AG04450 (cell line): ENCODE results near the gene TAS2R1. TPM values are rescaled to one million over a fixed set of nuclear protein-coding genes. Genes with fewer than 3 reads are reported as not detected.

ENCODE experiments used
- CTCF ChIA-PET: fragments of 300-600, 350-600 bp; formaldehyde crosslinking; extraction: SDS; loops from one replicate; lab custom pipeline; 2022; ENCODE audit warnings: antibody characterized with exemption, inconsistent platforms; lab: Charles Lee
- POLR2A ChIA-PET: fragments of 350-600 bp; formaldehyde crosslinking; extraction: SDS; loops from one replicate; lab custom pipeline; 2021; ENCODE audit warnings: antibody characterized with exemption, inconsistent platforms; lab: Yijun Ruan, JAX
- DNase-seq: peaks from one replicate; pipeline ENCODE4 v3.0.0-alpha.2; 2011; ENCODE audit warnings: low read depth, low spot score
- H3K27ac ChIP-seq: one replicate; pipeline ENCODE4 v1.5.1; 2012; ENCODE audit warnings: low read depth, low read length, control low read depth
- H3K27me3 ChIP-seq: one replicate; pipeline ENCODE4 v1.6.0; 2012; ENCODE audit warnings: low read length; ENCODE audit not compliant: control insufficient read depth, insufficient read depth
- H3K4me3 ChIP-seq: 2 replicates; pipeline ENCODE4 v1.5.1; 2011; ENCODE audit warnings: mild to moderate bottlenecking, low read depth, low read length, control low read depth
- H3K9me3 ChIP-seq: 2 replicates; pipeline ENCODE4 v1.5.1; 2012; ENCODE audit warnings: low read length; ENCODE audit not compliant: control insufficient read depth, insufficient read depth
- CTCF ChIP-seq: IDR thresholded peaks from 2 replicates; pipeline ENCODE4 v1.5.1; 2011; ENCODE audit warnings: low read depth, low read length, control low read depth, inconsistent platforms
- polyA plus RNA-seq: library from polyadenylated mRNA; depleted of rRNA; stranded (reverse); fragments of >200 nt; gene quantifications from 2 replicates; pipeline ENCODE4 v1.2.3, GENCODE V29; 2011

TAS2R1 gene
- polyA plus RNA-seq, 1 experiment: 0.14 TPM

DNA sequence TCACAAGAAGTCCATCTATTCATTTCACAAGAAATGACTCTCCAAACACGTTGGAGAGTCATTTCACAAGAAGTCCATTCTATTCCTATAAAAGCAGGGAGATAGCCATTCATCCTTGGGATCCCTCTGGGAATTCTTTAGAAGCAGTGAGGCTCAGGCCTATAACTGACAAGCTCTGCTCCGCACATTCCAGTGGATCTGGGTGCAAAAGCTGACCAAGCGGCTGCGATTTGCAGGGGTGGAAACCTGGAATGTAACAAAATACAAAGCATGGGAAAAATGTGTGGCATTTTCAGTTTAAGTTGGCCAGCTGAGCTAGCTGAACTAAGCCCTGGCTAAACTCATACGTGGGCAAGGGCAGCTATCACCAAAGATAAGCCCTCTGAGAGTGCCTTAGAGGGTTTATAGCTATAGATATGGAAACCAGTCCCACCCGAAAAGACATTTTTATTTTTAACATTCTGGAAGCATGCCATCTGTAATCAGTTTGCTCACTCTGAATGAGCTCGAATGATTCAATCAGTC lies 8.7 kb downstream of the TAS2R1 start:
- peak; percentile 13 for DNase-seq
- Histone ChIP-seq H3K9me3 (no peaks in the 10 kb centered on the region), H3K27me3 (no peaks in the 10 kb centered on the region), H3K4me3 (no peak overlapping the region), H3K27ac (no peak overlapping the region)
- no peak for TF ChIP-seq CTCF
- POLR2A ChIA-PET: interaction anchor here (0.8 kb wide), 1 partner anchor 74 kb away, joined by 3 read pairs; no protein-coding TSS in a partner anchor
- CTCF ChIA-PET: interaction anchor here (0.6 to 0.9 kb wide), 2 partner anchors 77 to 641 kb away, joined by 3 read pairs; no protein-coding TSS in a partner anchor

- ChIA-PET CTCF (interaction anchor here (0.7 kb wide), 1 partner anchor 46 kb away, joined by 4 read pairs; no protein-coding TSS in a partner anchor), POLR2A (interaction anchor here (0.6 kb wide), 1 partner anchor 40 kb away, joined by 3 read pairs; no protein-coding TSS in a partner anchor)
- TF ChIP-seq CTCF: no peak
- no peaks in the 10 kb centered on the region for H3K9me3 ChIP-seq
- H3K27ac ChIP-seq: no peak overlapping the region
- no peak overlapping the region for H3K4me3 ChIP-seq
- DNase-seq: no peak
- H3K27me3 ChIP-seq: no peaks in the 10 kb centered on the region
Measured at GRCh38 chr5:9619331-9620092, 10.6 kb downstream of the TAS2R1 start.

DNA sequence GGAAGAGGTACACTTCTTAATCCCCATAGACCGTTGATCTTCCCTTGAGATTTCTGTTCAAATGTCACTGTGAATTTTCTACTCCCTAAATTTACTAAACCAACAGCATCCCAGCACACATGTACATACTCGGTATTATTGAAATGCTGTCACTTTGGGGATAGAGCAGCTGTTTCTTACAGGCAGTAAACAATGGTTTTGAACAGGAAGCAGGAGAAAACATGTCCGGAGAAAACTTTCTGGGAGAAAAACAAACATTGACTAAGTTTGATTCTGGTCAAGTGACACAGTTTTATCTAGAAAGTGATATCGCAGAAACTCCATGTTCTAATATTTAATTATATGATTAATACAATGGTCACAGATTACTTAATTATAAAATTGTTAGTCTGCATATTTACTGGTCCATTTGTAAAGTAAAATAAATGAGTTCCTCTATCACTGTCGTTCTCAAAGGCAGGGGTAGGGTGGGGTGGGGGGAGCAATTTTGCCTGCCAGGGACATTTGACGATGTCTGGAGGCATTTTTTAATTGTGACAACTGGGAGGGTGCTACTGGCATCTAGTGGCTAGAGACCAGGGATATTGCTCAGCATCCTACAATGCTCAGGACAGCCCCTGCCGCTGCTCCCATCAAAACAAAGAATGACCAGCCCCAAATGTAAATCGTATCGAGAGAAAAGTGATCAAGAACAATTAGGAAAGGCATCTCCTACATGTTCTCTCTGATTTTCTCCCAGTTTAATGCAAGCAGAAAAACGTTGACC lies 12.2 kb downstream of the TAS2R1 start:
- no peak for TF ChIP-seq CTCF
- CTCF ChIA-PET: interaction anchor here (0.5 kb wide), 1 partner anchor 321 kb away, joined by 4 read pairs; no protein-coding TSS in a partner anchor
- Histone ChIP-seq H3K4me3 (no peak overlapping the region), H3K9me3 (no peaks in the 10 kb centered on the region), H3K27ac (no peak overlapping the region), H3K27me3 (no peaks in the 10 kb centered on the region)
- POLR2A ChIA-PET: no interaction called here
- no peak for DNase-seq

- ChIA-PET CTCF (no interaction called here), POLR2A (no interaction called here)
- Histone ChIP-seq H3K27me3 (no peaks in the 10 kb centered on the region), H3K4me3 (no peak overlapping the region), H3K9me3 (no peaks in the 10 kb centered on the region), H3K27ac (no peak overlapping the region)
- no peak for TF ChIP-seq CTCF
- DNase-seq: no peak
Measured at GRCh38 chr5:9617221-9617620, 12.9 kb downstream of the TAS2R1 start.
